ENCODE results near the gene VEPH1.

- no peak for TF ChIP-seq POLR2A (IDR thresholded peaks at IDR 0.05)
- no peak for TF ChIP-seq CTCF (IDR thresholded peaks at IDR 0.05)
Measured at GRCh38 chr3:157387708-157388435, 115.3 kb downstream of the VEPH1 start.

All from lower leg skin (tissue), 3 donors.